Mucosa of stomach (tissue), 1 donor: ENCODE measurements around the gene MSMO1.

Experiments
- H3K27me3 ChIP-seq: one replicate; pipeline ENCODE4 v1.7.0; 2013; ENCODE audit warnings: mild to moderate bottlenecking, low read length; ENCODE audit not compliant: control insufficient read depth, insufficient read depth
- H3K36me3 ChIP-seq: one replicate; pipeline ENCODE4 v1.7.0; 2013; ENCODE audit warnings: low read length; ENCODE audit not compliant: control insufficient read depth, insufficient read depth
- H3K4me1 ChIP-seq: one replicate; pipeline ENCODE4 v1.7.0; 2013; ENCODE audit warnings: mild to moderate bottlenecking, low read length; ENCODE audit not compliant: control insufficient read depth, insufficient read depth
- H3K4me3 ChIP-seq: one replicate; pipeline ENCODE4 v1.7.0; 2013; ENCODE audit warnings: low read length
- H3K9ac ChIP-seq: one replicate; pipeline ENCODE4 v1.7.0; 2013; ENCODE audit warnings: mild to moderate bottlenecking, low read length, moderate library complexity
- H3K9me3 ChIP-seq: one replicate; pipeline ENCODE4 v1.7.0; 2013; ENCODE audit warnings: mild to moderate bottlenecking, low read length, moderate library complexity; ENCODE audit not compliant: control insufficient read depth
- donor health status: Pancreatic carcinoma.

Gene MSMO1

DNA sequence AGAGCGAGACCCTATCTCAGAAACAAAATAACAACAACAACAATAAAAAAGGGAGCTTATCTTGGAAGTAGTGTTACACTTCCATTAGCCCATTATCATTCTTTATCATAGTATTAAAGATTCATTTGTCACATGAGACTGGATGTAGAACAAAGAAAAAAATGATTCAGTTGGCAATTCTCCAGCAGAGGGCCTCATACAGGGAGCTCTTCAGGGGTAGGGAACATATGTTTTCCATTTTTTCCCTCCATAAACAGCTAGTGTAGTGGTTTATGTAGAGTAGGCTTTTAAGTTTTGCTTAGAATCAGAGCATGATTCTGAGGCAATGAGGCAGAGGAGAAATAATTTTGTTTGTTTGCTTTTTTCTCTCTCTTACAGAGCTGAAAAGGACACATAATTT is 57.1 kb downstream of the MSMO1 start:
- no peaks in the 10 kb centered on the region for H3K36me3 ChIP-seq
- no peak overlapping the region for H3K9ac ChIP-seq
- no peak overlapping the region for H3K4me3 ChIP-seq
- no peaks in the 10 kb centered on the region for H3K4me1 ChIP-seq
- H3K9me3 ChIP-seq = no peaks in the 10 kb centered on the region
- peaks cover 5% of the 10 kb centered on the region for H3K27me3 ChIP-seq

- no peaks in the 10 kb centered on the region for H3K4me1 ChIP-seq
- no peaks in the 10 kb centered on the region for H3K9me3 ChIP-seq
- no peaks in the 10 kb centered on the region for H3K27me3 ChIP-seq
- no peak overlapping the region for H3K4me3 ChIP-seq
- H3K36me3 ChIP-seq = no peaks in the 10 kb centered on the region
- no peak overlapping the region for H3K9ac ChIP-seq
Observed at GRCh38 chr4:165385126-165385525, 57.7 kb downstream of the MSMO1 start.

- Histone ChIP-seq H3K4me3 (no peak overlapping the region), H3K9me3 (no peaks in the 10 kb centered on the region), H3K27me3 (no peaks in the 10 kb centered on the region), H3K36me3 (no peaks in the 10 kb centered on the region), H3K9ac (no peak overlapping the region), H3K4me1 (no peaks in the 10 kb centered on the region)
Observed at GRCh38 chr4:165386328-165386727, 58.9 kb downstream of the MSMO1 start.

DNA sequence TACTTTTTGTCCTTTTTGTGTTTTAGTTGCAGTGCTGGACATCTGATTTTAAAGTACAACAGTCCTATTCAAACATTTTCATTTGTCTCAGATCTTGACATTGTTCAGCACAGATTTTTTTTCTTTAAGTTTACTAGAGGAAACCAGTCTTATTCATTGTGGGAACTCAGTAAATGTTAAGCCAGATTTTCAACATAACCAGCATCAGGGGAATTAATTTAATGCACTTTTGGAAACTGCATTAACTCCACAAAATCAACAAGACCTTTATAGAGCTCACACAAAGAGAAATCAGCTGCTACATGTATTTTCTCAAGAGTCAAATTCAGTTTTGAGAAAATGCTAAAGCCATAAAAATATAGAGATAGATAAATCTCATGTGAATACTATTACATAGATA is 61.3 kb downstream of the MSMO1 start:
- Histone ChIP-seq H3K9me3 (no peaks in the 10 kb centered on the region), H3K9ac (no peak overlapping the region), H3K27me3 (no peaks in the 10 kb centered on the region), H3K4me3 (no peak overlapping the region), H3K36me3 (no peaks in the 10 kb centered on the region), H3K4me1 (no peaks in the 10 kb centered on the region)
